ENCODE measurements around the gene RBM20. TPM values are rescaled to one million over a fixed set of nuclear protein-coding genes. Genes with fewer than 3 reads are reported as not detected.
A peak's percentile ranks its signal among the peaks of the same experiment; 100 is the strongest.

Gene RBM20
- polyA plus RNA-seq, 3 donors, result not detected

GRCh38 chr10:110648692-110649346, 4.7 kb downstream of the RBM20 start:
- H2AFZ ChIP-seq (ENCODE audit: insufficient read depth, low read depth, low read length, poor library complexity, severe bottlenecking), result no peak overlapping the region
- no peak overlapping the region for H3K27ac Mint-ChIP-seq
- peaks cover 19% of the 10 kb centered on the region for H3K4me1 Mint-ChIP-seq
- H3K27me3 ChIP-seq (ENCODE audit: control insufficient read depth in 2 of 2, insufficient read depth in 2 of 2, low read length in 2 of 2), result peaks cover 43 to 48% of the 10 kb centered on the region in 2 donors
- WGBS (ENCODE audit: insufficient coverage), result no CpG with 5 or more reads among the region's 3 CpGs
- DNase-seq, result no peak
- intact Hi-C loops (cut with micrococcal nuclease), result no loop called here
- H3K79me2 ChIP-seq (ENCODE audit: insufficient read depth, low read length), result no peaks in the 10 kb centered on the region
- no peak for TF ChIP-seq CTCF (IDR thresholded peaks at IDR 0.05)
- no peaks in the 10 kb centered on the region for H3K36me3 ChIP-seq (replicated peaks in 1 of 2; ENCODE audit: control insufficient read depth in 1 of 2, insufficient read depth in 2 of 2, low read length in 2 of 2)
- peaks cover 0 to 5% of the 10 kb centered on the region in 2 donors for H3K4me1 ChIP-seq (ENCODE audit: control insufficient read depth in 1 of 2, insufficient read depth in 2 of 2, low read length in 2 of 2)
- peaks cover 37 to 53% (median 49%) of the 10 kb centered on the region in 3 donors for H3K27me3 Mint-ChIP-seq (ENCODE audit: low read depth in 3 of 3)
- peak overlapping the region in 1 of 2 donors; percentile 40 for H3K4me3 Mint-ChIP-seq
- peaks cover 0 to 5% (median 0%) of the 10 kb centered on the region in 7 donors for H3K9me3 Mint-ChIP-seq
- peaks cover 2 to 3% of the 10 kb centered on the region in 2 donors for H3K36me3 Mint-ChIP-seq
- H4K20me1 ChIP-seq (ENCODE audit: insufficient read depth, low read length), result no peaks in the 10 kb centered on the region
- no peak overlapping the region for H3K27ac ChIP-seq (ENCODE audit: low read depth in 1 of 2, low read length in 2 of 2)
- H3K4me3 ChIP-seq (replicated peaks in 1 of 3; ENCODE audit: low read depth in 2 of 3, low read length in 3 of 3), result no peak overlapping the region
- H3K4me2 ChIP-seq (replicated peaks; ENCODE audit: extremely low read depth, low read length, poor library complexity, severe bottlenecking), result no peak overlapping the region
- H3K9ac ChIP-seq (ENCODE audit: insufficient read depth, low read length, poor library complexity, severe bottlenecking), result no peak overlapping the region
- H3K9me3 ChIP-seq (replicated peaks in 1 of 2; ENCODE audit: control insufficient read depth in 1 of 2, insufficient read depth in 1 of 2, low read length in 2 of 2), result peaks cover 0 to 9% of the 10 kb centered on the region in 2 donors

GRCh38 chr10:110649347-110650264, 5.5 kb downstream of the RBM20 start:
- no peak overlapping the region for H3K4me3 ChIP-seq (replicated peaks in 1 of 3; ENCODE audit: low read depth in 2 of 3, low read length in 3 of 3)
- H2AFZ ChIP-seq (ENCODE audit: insufficient read depth, low read depth, low read length, poor library complexity, severe bottlenecking), result no peak overlapping the region
- H3K79me2 ChIP-seq (ENCODE audit: insufficient read depth, low read length), result no peaks in the 10 kb centered on the region
- no peak overlapping the region for H3K4me2 ChIP-seq (replicated peaks; ENCODE audit: extremely low read depth, low read length, poor library complexity, severe bottlenecking)
- H3K27ac ChIP-seq (ENCODE audit: low read depth in 1 of 2, low read length in 2 of 2), result no peak overlapping the region
- no peak for DNase-seq
- no peak for TF ChIP-seq CTCF (IDR thresholded peaks at IDR 0.05)
- 79% methylated on average over 3 of the region's 6 CpGs for WGBS (ENCODE audit: insufficient coverage)
- Mint-ChIP-seq H3K36me3 (peaks cover 2 to 3% of the 10 kb centered on the region in 2 donors), H3K4me3 (peak overlapping the region in 1 of 2 donors; percentile 40), H3K27me3 (ENCODE audit: low read depth in 3 of 3) (peaks cover 34 to 47% (median 45%) of the 10 kb centered on the region in 3 donors), H3K27ac (no peak overlapping the region), H3K4me1 (peaks cover 17% of the 10 kb centered on the region), H3K9me3 (peaks cover 0 to 5% (median 0%) of the 10 kb centered on the region in 7 donors)
- no peaks in the 10 kb centered on the region for H3K4me1 ChIP-seq (ENCODE audit: control insufficient read depth in 1 of 2, insufficient read depth in 2 of 2, low read length in 2 of 2)
- H3K9me3 ChIP-seq (replicated peaks in 1 of 2; ENCODE audit: control insufficient read depth in 1 of 2, insufficient read depth in 1 of 2, low read length in 2 of 2), result peaks cover 0 to 9% of the 10 kb centered on the region in 2 donors
- H3K9ac ChIP-seq (ENCODE audit: insufficient read depth, low read length, poor library complexity, severe bottlenecking), result no peak overlapping the region
- peaks cover 39 to 41% of the 10 kb centered on the region in 2 donors for H3K27me3 ChIP-seq (ENCODE audit: control insufficient read depth in 2 of 2, insufficient read depth in 2 of 2, low read length in 2 of 2)
- H4K20me1 ChIP-seq (ENCODE audit: insufficient read depth, low read length), result no peaks in the 10 kb centered on the region
- H3K36me3 ChIP-seq (replicated peaks in 1 of 2; ENCODE audit: control insufficient read depth in 1 of 2, insufficient read depth in 2 of 2, low read length in 2 of 2), result no peaks in the 10 kb centered on the region
- intact Hi-C loops (cut with micrococcal nuclease), result no loop called here

All from CD14-positive monocyte (primary cell).